GM18867 (cell line): ENCODE measurements around the gene FZR1.

ENCODE experiments used
- ATAC-seq: cut with Tn5 transposase; IDR thresholded peaks from one replicate; pipeline ENCODE4 v1.9.1; 2021; ENCODE audit warnings: mild to moderate bottlenecking, moderate library complexity; ENCODE audit not compliant: unreplicated experiment

Gene FZR1

GRCh38 chr19:3505598-3506383, at the start of gene FZR1:
FZR1 (plus strand) TSS chr19:3506311; CDS start chr19:3522990, 16,679 bp downstream.
- peak; percentile 85 for ATAC-seq

- no peak for ATAC-seq
Measured at GRCh38 chr19:3456925-3457527, 49.1 kb upstream of the FZR1 start.

- no peak for ATAC-seq
Measured at GRCh38 chr19:3457528-3458228, 48.4 kb upstream of the FZR1 start.

- no peak for ATAC-seq
Measured at GRCh38 chr19:3458229-3459088, 47.7 kb upstream of the FZR1 start.

GRCh38 chr19:3459089-3459881, 46.8 kb upstream of the FZR1 start:
- ATAC-seq, result no peak

DNA sequence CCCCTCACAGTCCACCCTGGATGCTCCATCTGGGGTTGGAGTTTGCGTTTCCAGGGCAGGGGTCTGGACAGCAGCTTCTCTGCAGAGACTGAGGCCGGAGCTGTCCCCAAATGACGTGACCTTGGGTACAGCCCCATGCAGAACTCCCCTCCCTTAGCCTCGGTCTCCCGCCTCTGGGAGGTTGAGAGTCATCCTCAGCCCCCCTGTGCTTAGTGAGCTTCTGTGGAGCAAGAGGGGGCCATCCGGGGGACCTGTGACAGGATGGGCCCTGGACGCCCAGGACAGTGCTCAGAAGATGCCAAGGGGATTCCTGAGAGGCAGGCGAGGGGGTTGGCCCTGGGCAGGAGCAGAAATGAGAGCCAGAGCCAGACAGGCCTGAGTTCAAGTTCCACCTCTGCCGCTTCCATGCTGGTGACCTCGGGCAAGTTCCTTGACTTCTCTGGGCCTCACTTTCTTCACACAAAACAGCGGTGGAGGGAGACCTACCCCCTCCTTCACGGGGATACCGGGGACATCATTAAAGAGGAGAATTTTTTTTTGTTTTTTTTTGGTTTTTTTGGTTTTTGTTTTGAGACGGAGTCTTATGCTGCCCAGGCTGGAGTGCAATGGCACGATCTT, 46.0 kb upstream of the FZR1 start:
- no peak for ATAC-seq

DNA sequence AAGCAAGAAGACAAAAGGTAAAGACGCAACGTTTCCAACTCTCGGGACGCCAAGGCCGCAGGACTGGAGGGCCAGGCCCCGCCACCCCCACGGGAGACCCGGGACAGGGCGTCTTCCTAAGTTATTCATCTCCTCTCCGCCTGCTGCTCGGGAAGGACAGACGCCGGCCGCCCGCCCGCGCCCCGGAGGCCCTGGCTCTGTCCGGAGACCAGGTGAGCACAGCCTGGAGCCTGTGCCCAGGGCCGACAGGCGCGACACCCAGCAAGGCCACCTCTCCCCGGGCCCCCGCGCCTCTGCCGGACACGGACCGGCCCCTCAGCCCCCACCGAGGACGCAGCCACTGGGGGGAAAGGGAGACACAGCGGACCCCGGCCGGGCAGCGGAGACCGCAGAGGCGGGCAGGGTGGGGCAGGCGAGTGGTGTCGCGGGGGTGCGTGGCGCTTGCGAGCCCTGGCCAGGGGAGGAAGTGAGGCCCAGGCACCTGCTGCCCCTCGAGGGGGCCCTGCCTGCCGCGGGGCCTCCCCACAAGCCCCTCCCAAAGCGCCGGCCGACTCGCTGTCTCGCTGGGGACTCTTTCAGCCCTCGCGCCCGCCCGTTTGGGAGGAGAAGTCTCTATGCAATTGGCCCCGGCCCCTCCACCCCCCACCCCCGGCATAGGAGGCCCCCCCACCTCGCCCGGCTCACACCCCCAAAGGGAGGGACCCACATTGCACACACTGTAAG, 43.0 kb upstream of the FZR1 start:
- no peak for ATAC-seq

- no peak for ATAC-seq
Measured at GRCh38 chr19:3463714-3464586, 42.2 kb upstream of the FZR1 start.

DNA sequence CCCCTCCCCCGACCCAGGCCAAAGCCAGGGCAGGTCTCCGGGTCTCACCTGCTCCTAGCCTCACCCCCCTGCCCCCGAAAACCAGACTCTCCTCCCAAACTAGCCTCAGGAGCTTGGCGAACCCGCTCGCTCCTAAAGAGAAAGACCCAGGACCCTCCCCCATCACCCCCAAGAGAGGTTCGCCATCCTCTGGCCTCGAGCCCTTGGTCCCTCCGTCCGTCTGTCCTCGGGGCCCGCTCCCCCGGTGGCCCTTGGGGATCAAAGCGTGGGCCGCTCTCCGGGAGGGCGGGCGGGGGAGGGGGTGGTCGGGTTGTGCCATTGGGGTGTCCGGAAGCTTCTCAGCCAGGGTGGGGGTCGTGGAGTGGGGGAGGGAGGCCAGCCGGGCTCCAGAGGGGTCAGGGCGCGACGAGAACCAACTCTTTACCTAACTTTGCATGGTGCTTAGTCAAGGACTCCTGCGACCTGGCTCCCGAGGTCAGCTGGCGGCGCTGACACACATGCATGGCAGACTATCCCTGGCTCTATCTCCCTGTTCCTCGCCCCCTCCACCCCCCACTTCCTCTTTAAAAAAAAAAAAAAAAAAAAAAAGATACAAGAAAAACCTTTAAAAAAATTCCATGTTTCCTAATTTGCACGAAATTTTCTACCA, 41.4 kb upstream of the FZR1 start:
- no peak for ATAC-seq

DNA sequence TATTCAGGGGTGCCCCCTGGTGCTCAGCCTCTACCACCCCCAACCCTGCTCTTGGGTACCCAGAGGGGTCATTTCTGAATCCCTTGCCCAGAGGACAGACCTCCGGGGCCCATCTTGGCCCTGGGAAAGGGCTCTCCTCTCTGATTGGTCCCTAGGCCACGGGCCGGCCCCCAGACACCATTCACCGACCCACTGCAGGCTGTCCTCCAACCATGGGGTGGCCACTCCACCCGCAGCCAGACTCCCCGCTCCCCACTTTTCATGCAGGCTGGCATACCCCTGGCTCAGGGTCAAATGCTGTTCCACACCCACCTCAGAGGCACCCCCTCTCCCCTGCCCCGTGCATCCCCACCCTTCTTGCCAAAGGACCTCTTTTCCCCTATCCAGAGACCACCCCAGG, 40.6 kb upstream of the FZR1 start:
- no peak for ATAC-seq

DNA sequence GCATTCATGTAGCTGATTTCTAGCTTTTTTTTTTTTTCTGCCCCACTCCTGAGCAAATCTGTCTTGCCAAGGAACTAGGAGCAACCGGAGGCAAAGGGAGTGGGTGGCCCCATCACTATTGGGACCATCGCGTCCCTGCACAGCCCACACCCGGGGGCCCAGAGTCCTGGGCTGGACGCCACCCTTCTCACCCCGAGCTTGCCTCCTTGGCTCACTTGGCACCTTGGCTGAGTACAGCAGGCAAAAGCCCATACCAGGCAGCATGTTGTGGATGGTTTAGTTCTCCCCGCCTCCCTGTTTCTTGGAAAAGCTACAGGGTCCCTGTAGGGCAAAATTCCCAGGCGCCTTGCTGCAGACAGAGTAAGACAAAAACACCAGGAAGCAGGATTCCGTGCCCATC, 39.5 kb upstream of the FZR1 start:
- ATAC-seq, result no peak

- no peak for ATAC-seq
Measured at GRCh38 chr19:3467437-3468198, 38.5 kb upstream of the FZR1 start.

GRCh38 chr19:3468211-3468610, 37.9 kb upstream of the FZR1 start:
- no peak for ATAC-seq

GRCh38 chr19:3469638-3470499, 36.2 kb upstream of the FZR1 start:
- ATAC-seq, result no peak

DNA sequence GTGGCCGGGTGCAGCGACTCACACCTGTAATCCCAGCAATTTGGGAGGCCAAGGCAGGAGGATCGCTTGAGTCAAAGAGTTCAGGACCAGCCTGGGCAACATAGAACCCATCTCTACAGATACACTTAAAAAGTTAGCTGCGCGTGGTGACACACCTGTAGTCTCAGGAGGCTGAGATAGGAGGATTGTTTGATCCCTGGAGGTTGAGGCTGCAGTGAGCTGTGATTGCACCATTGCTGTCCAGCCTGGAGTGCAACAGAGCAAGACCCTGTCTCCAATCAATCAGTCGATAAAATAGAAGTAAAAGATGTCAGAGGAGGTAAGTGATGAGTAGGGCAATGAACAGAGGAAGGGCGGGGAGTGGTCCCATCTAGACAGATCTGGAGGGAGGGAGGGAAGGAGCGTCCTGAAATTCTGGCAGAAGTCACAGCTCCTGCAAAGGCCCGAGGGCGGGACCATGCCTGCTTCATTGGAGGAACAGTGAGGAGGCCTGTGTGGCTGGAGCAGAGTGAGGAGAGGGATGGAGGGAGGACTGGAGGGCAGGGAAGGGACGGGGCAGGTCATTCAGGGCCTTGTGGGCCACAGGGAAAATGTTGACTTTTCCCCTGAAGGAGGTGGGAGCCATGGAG, 35.5 kb upstream of the FZR1 start:
- no peak for ATAC-seq
